Measurements from ENCODE around the gene CEP170B.
A peak's percentile ranks its signal among the peaks of the same experiment; 100 is the strongest.

Gene CEP170B

DNA sequence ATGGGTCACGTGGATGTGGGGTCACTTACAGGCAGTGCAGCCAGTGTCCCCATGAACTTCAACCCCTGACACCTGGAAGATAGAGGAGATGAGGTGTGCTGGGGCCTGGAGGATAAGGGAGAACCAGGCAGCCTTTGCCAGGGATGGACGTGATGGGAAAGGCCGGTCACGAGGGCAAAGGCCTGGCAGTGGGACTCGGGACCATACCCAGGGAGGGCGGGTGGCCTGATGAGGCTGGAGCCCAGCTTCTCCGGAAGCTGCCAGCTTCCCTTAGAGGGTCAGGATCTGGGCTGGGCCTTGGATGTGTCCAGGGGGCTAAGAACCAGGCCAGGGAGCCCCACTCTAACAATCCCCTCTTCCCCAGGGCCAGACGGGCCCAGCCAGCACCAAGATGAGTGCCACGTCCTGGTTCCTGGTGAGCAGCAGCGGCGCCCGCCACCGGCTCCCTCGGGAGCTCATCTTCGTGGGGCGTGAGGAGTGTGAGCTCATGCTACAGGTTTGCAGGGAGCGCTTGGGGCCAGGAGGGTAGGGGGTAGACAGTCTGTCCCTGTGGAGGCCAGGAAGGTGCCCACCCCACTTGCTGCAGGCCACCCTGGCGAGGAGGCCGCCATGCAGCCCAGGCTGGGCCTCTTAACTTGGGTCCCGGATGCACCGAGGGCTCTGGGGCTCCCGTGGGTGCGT, 3.1 kb downstream of the CEP170B start:
- no peak for DNase-seq

DNA sequence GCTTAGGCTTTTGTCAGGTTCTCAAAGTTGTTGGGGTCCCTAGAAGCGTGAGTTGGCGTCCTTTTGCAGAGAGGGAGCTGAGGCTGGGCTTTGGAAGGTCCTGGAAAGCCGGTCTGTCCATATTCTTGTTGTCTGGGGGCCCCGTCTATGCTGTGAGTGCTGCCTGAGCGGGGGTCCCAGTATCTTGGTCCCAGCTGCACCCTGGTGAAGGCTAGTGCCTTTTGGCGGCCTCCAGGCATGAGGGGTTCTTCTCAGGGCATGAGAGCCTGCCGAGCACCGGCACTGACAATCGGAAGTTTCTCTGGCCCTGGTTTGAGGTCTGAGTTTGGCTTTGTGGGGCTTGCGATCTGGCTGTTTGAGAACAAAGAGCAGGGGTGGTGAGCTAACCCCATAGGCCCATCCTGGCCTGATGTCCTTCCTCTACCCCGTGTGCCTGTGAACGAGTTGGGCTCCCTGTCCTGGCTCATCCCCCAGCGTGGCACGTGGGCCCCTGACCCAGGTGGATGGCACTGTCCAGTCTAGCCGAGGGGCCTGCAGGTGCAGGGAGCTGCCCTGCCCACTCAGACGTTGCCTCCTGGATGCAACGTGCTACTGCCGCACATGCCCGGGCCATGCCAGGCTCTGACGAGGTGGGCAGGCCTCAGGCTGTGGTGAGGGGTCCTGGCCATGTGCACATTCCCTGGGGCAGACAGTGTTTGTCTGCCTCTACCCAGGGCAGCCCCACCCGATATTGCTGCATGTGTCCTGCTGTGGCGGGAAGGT, 3.9 kb downstream of the CEP170B start:
- DNase-seq: no peak

DNA sequence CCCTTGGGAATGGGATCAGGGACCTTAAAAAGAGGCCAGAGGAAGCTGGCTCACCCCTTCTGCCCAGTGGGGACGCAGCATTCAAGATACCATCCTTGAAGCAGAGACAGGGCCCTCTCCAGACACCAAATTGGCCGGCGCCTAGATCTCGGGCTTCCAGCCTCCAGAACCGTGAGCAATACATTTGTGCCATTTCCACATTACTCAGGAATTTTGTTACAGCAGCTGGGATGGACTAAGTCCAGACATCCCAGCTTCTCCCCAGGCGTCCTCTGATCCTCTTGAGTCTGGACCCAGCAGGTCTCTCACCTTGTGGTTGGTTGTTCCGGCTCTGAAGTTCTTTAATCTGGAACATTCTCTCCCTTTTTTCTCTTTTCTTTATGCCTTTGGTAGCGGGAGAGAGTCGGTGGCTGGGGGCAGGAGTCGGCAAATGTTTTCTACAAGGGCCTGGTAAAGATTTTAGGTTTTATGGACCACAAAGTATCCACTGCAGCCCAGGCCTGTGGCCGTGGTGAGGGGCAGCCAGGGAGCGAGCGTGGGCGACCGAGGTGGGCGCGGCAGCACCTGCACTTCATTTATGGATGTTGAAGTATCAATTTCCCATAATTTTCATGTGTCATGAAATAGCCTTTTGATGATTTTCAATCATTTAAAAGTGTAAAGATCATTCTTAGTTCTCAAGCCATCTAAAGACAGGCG, 4.8 kb downstream of the CEP170B start:
- no peak for DNase-seq

- no peak for DNase-seq
These were observed 5.5 kb downstream of the CEP170B start for GRCh38 chr14:104870368-104871144.

GRCh38 chr14:104871145-104871655, 6.1 kb downstream of the CEP170B start:
- DNase-seq: no peak

- no peak for DNase-seq
These were observed 6.8 kb downstream of the CEP170B start for GRCh38 chr14:104871656-104872468.

GRCh38 chr14:104872469-104873341, 7.6 kb downstream of the CEP170B start:
- DNase-seq: no peak

DNA sequence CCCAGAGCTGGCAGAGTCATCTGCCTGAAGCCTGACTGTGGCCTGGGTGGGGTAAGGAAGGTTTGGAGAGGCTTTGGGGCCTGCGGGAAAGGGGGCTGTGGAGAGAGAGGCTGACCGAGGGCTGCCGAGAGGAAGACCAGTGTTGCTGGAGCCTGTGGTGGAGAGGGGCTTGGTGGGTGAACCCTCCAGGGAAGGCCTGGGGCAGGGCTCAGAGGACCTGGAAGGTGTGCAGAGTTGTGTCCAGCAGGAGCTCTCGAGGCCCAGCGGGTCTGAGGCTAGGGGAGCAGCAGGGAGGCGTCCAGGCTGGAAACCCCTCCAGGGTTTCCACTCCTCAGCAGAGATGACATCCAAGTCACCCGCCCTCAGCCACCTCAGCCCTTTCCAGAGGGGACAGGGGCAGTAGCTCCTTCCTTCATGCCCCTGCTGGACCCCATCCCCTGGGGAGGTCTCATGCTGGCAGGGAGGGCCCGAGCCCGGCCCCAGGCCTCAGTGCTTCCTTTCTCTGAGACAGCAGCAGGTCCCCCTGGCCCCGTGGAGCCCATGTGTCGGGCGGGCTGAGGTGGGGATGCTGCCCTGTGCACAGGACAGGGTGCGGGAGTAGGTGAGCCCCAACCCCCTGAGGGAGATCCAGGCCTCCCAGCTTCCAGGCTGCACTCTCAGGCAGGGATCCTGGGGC, 8.4 kb downstream of the CEP170B start:
- no peak for DNase-seq

DNA sequence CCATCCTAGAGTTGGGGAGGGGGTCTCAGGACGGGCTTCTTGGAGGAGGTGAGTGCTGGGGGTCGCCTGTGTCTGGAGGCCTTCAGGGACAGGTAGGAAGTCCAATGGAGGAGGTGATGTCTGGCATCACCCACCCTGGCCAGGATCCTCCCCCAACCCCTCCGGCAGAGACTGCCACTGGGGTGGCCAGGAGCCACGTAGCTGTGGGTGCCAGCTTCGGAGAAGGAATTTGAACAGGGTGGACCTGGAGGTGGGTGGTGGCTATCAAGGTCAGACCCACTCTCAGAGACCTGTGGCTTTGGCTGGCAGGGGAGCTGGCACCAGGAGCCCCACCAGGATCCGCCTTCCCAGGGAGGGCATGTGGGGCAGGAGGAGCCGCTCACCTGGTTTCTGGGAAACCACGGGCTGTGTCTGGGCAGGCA, 9.1 kb downstream of the CEP170B start:
- DNase-seq: no peak

DNA sequence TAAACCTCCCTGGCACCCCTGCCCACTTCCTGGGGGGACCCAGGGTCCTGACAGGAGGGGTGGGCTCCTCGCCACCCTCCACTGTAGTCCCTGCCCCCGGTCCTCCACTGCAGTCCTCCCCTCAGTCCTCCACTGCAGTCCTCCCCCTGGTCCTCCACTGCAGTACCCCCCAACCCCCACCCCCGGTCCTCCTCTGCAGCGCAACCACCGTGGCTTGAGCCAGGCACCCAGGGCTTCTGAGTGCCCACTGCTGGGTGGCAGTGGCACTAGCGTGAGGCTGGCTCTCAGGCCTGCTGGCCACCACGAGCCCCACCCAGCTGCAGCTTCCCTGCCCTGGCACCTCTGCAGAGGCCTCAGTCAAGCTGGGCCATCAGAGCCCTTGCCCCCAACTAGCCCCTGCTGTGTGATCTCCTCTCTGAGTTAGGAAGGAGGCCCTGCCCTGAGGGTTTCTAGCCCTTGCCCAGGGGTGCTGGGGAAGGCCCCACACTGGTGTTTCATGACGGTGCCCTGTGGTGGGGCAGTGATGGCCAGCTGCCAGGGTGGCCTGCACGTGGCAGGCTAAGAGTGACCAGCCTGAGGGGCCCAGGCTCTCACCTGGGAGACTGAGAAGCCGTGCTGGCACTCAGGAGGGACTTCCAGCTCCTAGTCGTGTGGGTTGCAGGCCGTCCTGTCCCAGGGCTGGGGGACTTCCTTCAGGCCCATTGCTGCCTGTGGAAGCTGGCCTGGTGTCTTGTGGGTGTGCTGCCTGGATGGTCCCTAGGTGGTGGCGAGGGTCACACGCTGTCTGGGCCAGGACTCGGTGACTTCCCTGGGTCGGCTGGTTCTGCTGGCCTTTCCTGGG, 9.7 kb downstream of the CEP170B start:
- DNase-seq: no peak

- no peak for DNase-seq
These were observed 10.3 kb downstream of the CEP170B start for GRCh38 chr14:104875412-104875751.

- DNase-seq: no peak
These were observed 10.7 kb downstream of the CEP170B start for GRCh38 chr14:104875811-104876210.

DNA sequence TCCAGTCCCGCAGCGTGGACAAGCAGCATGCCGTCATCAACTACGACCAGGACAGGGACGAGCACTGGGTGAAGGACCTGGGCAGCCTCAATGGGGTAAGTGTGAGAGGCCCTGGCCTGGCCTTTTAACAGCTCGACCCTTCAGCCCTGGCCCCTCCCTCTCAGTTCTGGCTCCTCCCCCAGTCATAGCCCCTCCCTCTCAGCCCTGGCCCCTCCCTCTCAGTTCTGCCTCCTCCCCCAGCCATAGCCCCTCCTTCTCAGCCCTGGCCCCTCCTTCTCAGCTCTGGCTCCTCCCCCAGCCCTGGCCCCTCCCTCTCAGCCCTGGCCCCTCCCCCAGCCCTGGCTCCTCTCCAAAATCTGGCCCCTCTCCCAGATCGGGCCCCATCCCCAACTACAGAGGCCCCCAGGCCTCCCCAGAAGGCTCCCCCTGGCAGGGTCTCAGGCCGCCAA, 11.2 kb downstream of the CEP170B start:
- peak in 2 of 3 experiments; percentile 11 to 49 for DNase-seq

DNA sequence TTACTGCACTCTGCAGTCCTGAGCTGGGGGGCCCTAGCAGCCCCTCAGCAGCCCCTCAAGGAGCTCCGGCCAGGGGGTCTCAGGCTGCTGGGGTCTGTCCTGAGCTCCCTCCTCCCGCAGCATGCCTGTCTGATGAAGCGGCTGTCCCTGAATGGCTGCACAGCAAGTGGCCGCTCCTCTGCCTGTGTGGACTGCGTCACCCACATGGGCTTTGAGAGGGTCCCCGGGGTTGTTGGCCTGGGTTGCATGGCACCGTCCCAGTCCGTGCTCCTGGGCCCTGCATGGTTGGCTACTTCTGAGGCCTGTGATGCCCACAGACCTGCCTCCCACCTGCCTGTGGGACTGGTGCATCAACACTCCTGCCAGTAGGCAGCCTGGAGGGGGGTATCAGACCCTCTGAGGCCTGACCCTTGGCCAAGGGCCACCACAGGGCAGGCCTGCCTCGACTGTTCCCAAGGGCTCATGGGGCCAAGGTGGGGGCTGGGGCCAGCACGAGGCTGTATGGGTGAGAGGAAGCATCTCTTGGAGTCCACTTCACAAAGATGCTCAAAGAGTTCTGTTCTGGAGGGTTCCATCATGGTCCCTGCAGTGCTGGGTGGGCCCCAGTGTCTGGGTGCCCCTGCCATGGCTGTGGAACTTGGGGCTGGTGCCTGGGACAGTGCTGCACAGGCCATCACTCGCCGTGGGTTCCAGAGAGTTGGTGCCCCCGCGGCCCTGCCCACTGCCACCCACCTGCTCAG, 12.2 kb downstream of the CEP170B start:
- DNase-seq: no peak

GRCh38 chr14:104877806-104878550, 12.9 kb downstream of the CEP170B start:
- DNase-seq: no peak

DNA sequence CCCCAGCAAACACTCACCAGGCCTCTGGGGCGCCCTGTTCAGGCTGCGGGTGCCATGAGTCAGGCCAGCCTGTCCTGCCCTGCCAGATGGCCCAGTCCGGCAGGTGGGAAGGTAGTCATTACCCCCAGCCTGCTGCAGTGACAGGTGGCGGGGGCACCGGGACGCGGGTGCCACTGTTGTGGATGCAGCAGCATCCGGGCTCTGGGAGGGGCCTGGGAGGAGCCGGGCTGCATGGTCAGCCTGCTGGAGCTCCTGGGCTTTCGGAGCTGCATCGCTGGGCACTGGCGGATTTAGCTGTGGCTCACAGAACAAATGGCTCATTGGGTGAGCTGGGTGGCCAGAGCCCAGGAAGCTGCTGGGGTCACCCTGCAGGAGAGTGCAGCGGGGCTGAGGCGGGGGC, 13.5 kb downstream of the CEP170B start:
- peak in 2 of 3 experiments; percentile 16 to 24 for DNase-seq

DNA sequence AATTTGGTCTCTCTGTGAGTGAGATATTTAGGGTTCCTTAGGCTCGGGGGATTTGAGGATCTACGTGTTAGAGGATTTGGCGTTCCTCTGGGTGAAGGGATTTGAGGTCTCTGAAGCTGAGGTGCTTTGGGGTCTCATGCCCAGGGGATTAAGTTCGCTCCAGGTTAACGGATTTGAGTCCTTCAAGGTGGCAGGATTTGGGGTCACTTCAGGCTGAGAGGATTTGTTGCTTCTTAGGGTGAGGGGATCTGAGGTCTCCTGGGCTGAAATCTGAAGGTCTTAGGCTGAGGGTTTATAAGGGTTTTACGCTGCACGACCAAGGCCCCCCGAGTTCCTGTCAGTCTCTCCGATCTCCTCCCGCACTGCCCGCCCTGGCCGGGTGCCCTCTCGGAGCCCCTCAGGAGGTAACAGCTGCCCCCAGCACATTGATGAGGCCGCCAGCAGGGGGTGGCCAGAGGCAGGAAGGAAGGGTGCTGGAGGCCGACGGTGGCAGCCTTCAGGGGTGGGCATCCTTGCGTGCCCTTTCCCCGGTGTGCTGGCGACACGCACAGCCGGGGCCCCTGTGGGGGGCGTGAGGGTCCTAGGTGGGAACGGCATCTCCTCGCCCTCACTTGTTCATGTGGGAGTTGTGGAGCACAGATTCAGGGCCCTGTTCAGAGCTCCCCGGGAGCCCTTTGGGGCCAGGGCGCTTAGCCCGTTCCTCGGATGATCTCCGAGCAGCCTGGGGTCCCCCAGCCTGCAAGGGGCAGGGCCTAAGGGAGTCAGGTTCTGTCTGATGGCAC, 14.3 kb downstream of the CEP170B start:
- no peak for DNase-seq
